ENCODE results near the gene TMEM131.

DNA sequence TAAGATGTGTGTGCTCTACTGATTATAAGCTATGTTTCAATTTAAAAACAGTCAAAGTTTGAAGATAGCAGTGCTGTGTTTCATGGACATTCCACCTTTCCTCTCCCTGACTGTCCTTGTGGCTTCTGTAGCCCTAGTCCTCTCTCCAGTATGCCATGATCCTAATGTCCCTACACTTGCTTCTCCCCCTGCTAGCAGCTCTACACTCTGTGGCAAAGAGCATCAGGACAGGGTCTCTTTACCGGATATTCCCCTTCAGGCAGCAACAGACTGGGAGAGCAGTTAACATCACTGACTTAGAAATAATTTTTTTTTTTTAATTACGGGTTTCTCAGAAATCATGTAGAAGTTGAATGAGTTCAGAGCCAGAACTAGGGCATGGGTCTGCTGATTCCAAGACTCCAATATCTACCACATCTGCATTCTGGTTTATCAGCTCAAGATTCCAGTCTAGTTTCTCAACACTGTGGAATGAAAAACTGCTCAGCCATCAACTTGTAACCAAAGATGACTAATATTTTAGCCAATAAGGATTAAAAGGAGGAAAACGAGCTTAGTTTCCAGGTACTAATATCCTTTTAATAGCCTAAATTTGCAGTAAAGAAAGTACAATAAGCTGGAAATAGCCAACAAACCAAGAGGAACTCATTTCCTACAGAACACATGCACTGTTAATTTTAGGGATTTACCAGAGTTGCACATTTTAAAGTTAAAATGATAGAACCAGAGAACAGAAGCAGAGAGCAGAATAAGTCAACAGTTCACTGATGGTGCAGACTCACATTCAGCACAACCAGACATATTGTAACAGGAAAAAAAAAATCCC, 45.2 kb downstream of the TMEM131 start:
- TF ChIP-seq, protein P1, sequence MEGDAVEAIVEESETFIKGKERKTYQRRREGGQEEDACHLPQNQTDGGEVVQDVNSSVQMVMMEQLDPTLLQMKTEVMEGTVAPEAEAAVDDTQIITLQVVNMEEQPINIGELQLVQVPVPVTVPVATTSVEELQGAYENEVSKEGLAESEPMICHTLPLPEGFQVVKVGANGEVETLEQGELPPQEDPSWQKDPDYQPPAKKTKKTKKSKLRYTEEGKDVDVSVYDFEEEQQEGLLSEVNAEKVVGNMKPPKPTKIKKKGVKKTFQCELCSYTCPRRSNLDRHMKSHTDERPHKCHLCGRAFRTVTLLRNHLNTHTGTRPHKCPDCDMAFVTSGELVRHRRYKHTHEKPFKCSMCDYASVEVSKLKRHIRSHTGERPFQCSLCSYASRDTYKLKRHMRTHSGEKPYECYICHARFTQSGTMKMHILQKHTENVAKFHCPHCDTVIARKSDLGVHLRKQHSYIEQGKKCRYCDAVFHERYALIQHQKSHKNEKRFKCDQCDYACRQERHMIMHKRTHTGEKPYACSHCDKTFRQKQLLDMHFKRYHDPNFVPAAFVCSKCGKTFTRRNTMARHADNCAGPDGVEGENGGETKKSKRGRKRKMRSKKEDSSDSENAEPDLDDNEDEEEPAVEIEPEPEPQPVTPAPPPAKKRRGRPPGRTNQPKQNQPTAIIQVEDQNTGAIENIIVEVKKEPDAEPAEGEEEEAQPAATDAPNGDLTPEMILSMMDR (IDR thresholded peaks at IDR 0.05) = no peak
- no peak for TF ChIP-seq POLR2A (IDR thresholded peaks at IDR 0.05)
